Caco-2 (cell line): ENCODE data around the gene TNFSF11. TPM values are rescaled to one million over a fixed set of nuclear protein-coding genes. Genes with fewer than 3 reads are reported as not detected.

Experiments used
- BruUV-seq: library from RNA; stranded (reverse); fragments of 400-500 nt; replicated peaks from 2 replicates; lab custom pipeline; 2021; lab: Mats Ljungman, UMichigan
- CTCF ChIA-PET: fragments of 300-600 bp; sonication (Branson Sonifier 250); formaldehyde crosslinking; loops from one replicate; lab custom pipeline; 2022; ENCODE audit warnings: antibody characterized with exemption; lab: Charles Lee
- POLR2A ChIA-PET: fragments of 300-600 bp; sonication (Branson Sonifier 250); formaldehyde crosslinking; loops from one replicate; lab custom pipeline; 2022; ENCODE audit warnings: antibody characterized with exemption; lab: Charles Lee
- DNase-seq, 2 experiments: peaks; one replicate each; pipeline versions ENCODE4 v3.0.0 to v3.0.0-alpha.2; 2020 to 2022
- H3K27me3 ChIP-seq: replicated peaks from 2 replicates; pipeline ENCODE4 v1.6.0; 2011; ENCODE audit warnings: low read length; ENCODE audit not compliant: control insufficient read depth, insufficient read depth
- H3K36me3 ChIP-seq: 2 replicates; pipeline ENCODE4 v1.5.1; 2011; ENCODE audit warnings: low read length; ENCODE audit not compliant: control insufficient read depth, insufficient read depth
- H3K4me1 ChIP-seq: fragments of 250-450 bp; sonication (Bioruptor Pico); 2 replicates; pipeline ENCODE4 v1.5.1; 2020; ENCODE audit warnings: mild to moderate bottlenecking
- H3K4me3 ChIP-seq: 2 replicates; pipeline ENCODE4 v1.5.1; 2011; ENCODE audit warnings: low read depth, mild to moderate bottlenecking, control low read depth, low read length
- H3K9me3 ChIP-seq: fragments of 250-450 bp; sonication (Bioruptor Pico); 2 replicates; pipeline ENCODE4 v1.5.1; 2020; ENCODE audit warnings: mild to moderate bottlenecking, moderate library complexity
- H3K27ac Mint-ChIP-seq: one replicate; pipeline ENCODE4 v1.8.0; 2022; ENCODE audit warnings: mixed read lengths; ENCODE audit not compliant: unreplicated experiment
- H3K27me3 Mint-ChIP-seq: one replicate; pipeline ENCODE4 v1.8.0; 2022; ENCODE audit warnings: mixed read lengths; ENCODE audit not compliant: insufficient read depth, unreplicated experiment
- H3K36me3 Mint-ChIP-seq: one replicate; pipeline ENCODE4 v1.8.0; 2022; ENCODE audit warnings: mild to moderate bottlenecking, mixed read lengths; ENCODE audit not compliant: insufficient read depth, unreplicated experiment
- H3K4me1 Mint-ChIP-seq: one replicate; pipeline ENCODE4 v1.8.0; 2022; ENCODE audit warnings: low read depth, mixed read lengths; ENCODE audit not compliant: unreplicated experiment
- H3K4me3 Mint-ChIP-seq: one replicate; pipeline ENCODE4 v1.8.0; 2022; ENCODE audit warnings: mild to moderate bottlenecking, moderate library complexity, mixed read lengths; ENCODE audit not compliant: unreplicated experiment
- H3K9me3 Mint-ChIP-seq: one replicate; pipeline ENCODE4 v1.8.0; 2022; ENCODE audit warnings: mixed read lengths; ENCODE audit not compliant: unreplicated experiment
- intact Hi-C: fragments of 100-400 bp; cut with micrococcal nuclease; formaldehyde crosslinking; loops from one replicate; pipeline ENCODE4 v1.10.0; 2022; ENCODE audit not compliant: unreplicated experiment
- total RNA-seq: library from RNA; stranded (reverse); gene quantifications from 2 replicates; pipeline ENCODE4 v1.2.3, GENCODE V29; 2022
- TF ChIP-seq, protein P1 (sequence below), 2 experiments: fragments of 200-600 bp in 1 of 2; IDR thresholded peaks; 1 replicate in 1 of 2; 2 replicates in 1 of 2; pipeline versions ENCODE4 v1.5.1 to v1.8.0; 2011 to 2022; ENCODE audit warnings: antibody characterized with exemption in 1 of 2, control low read depth in 1 of 2, inconsistent platforms in 1 of 2, low read depth in 1 of 2, low read length in 1 of 2, mild to moderate bottlenecking in 1 of 2, moderate library complexity in 1 of 2; ENCODE audit not compliant: insufficient read depth in 1 of 2, severe bottlenecking in 1 of 2, unreplicated experiment in 1 of 2

The TNFSF11 gene
- total RNA-seq, 1 experiment from 2014 or later: not detected

DNA sequence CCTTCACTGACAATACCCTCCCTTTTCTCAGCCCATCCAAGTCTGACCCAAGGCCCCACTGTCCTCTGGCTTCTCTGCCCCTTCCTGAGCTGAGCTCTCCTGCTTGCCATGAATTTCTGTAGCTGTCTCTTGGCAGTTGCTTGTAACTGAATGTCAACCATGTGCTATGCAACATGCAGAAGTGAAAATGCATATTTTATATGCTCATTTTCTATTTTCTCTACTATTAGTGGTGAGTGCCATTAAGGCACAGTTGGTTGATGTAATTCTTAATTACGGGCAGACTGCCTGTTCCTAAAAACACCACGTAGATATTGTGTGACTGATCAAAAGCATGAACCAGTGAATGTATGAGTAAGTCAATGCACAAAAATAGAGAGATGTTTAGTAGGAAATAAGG lies 29.6 kb downstream of the TNFSF11 start:
- H3K4me3 Mint-ChIP-seq: no peak overlapping the region
- ChIA-PET POLR2A (no interaction called here), CTCF (no interaction called here)
- TF ChIP-seq, protein P1, sequence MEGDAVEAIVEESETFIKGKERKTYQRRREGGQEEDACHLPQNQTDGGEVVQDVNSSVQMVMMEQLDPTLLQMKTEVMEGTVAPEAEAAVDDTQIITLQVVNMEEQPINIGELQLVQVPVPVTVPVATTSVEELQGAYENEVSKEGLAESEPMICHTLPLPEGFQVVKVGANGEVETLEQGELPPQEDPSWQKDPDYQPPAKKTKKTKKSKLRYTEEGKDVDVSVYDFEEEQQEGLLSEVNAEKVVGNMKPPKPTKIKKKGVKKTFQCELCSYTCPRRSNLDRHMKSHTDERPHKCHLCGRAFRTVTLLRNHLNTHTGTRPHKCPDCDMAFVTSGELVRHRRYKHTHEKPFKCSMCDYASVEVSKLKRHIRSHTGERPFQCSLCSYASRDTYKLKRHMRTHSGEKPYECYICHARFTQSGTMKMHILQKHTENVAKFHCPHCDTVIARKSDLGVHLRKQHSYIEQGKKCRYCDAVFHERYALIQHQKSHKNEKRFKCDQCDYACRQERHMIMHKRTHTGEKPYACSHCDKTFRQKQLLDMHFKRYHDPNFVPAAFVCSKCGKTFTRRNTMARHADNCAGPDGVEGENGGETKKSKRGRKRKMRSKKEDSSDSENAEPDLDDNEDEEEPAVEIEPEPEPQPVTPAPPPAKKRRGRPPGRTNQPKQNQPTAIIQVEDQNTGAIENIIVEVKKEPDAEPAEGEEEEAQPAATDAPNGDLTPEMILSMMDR (IDR thresholded peaks at IDR 0.05; ENCODE audit: insufficient read depth in 1 of 2, low read depth in 1 of 2, low read length in 1 of 2, severe bottlenecking in 1 of 2, unreplicated experiment in 1 of 2): no peak
- BruUV-seq: no TSS peak
- H3K9me3 Mint-ChIP-seq: no peaks in the 10 kb centered on the region
- H3K27ac Mint-ChIP-seq: no peak overlapping the region
- intact Hi-C loops: no loop called here
- H3K27me3 Mint-ChIP-seq: peaks cover 25% of the 10 kb centered on the region
- H3K27me3 ChIP-seq: no peaks in the 10 kb centered on the region
- H3K36me3 ChIP-seq: no peaks in the 10 kb centered on the region
- no peaks in the 10 kb centered on the region for H3K36me3 Mint-ChIP-seq
- H3K4me1 ChIP-seq: no peaks in the 10 kb centered on the region
- no peaks in the 10 kb centered on the region for H3K9me3 ChIP-seq
- H3K4me3 ChIP-seq: no peak overlapping the region
- H3K4me1 Mint-ChIP-seq: no peaks in the 10 kb centered on the region
- DNase-seq: no peak

DNA sequence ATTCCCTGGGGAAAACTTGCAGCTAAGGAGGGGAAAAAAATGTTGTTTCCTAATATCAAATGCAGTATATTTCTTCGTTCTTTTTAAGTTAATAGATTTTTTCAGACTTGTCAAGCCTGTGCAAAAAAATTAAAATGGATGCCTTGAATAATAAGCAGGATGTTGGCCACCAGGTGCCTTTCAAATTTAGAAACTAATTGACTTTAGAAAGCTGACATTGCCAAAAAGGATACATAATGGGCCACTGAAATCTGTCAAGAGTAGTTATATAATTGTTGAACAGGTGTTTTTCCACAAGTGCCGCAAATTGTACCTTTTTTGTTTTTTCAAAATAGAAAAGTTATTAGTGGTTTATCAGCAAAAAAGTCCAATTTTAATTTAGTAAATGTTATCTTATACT lies 33.6 kb downstream of the TNFSF11 start:
- no peaks in the 10 kb centered on the region for H3K9me3 ChIP-seq
- no peak overlapping the region for H3K4me3 ChIP-seq
- DNase-seq: no peak
- Mint-ChIP-seq H3K4me3 (no peak overlapping the region), H3K36me3 (no peaks in the 10 kb centered on the region), H3K27me3 (peaks cover 31% of the 10 kb centered on the region), H3K9me3 (no peaks in the 10 kb centered on the region), H3K4me1 (no peaks in the 10 kb centered on the region), H3K27ac (no peak overlapping the region)
- BruUV-seq: no TSS peak
- ChIA-PET POLR2A (no interaction called here), CTCF (no interaction called here)
- TF ChIP-seq, protein P1 (IDR thresholded peaks at IDR 0.05; ENCODE audit: insufficient read depth in 1 of 2, low read depth in 1 of 2, low read length in 1 of 2, severe bottlenecking in 1 of 2, unreplicated experiment in 1 of 2): no peak
- no peaks in the 10 kb centered on the region for H3K36me3 ChIP-seq
- intact Hi-C loops: no loop called here
- H3K27me3 ChIP-seq: no peaks in the 10 kb centered on the region
- no peaks in the 10 kb centered on the region for H3K4me1 ChIP-seq

- no TSS peak for BruUV-seq
- Histone ChIP-seq H3K4me3 (no peak overlapping the region), H3K4me1 (no peaks in the 10 kb centered on the region), H3K9me3 (no peaks in the 10 kb centered on the region), H3K27me3 (0 out of 2 replicates have a peak, but pooled peaks cover 1% of the 10 kb centered on the region), H3K36me3 (no peaks in the 10 kb centered on the region)
- H3K4me1 Mint-ChIP-seq: no peaks in the 10 kb centered on the region
- ChIA-PET POLR2A (no interaction called here), CTCF (no interaction called here)
- H3K36me3 Mint-ChIP-seq: no peaks in the 10 kb centered on the region
- TF ChIP-seq, protein P1 (IDR thresholded peaks at IDR 0.05; ENCODE audit: insufficient read depth in 1 of 2, low read depth in 1 of 2, low read length in 1 of 2, severe bottlenecking in 1 of 2, unreplicated experiment in 1 of 2): no peak
- no peak overlapping the region for H3K27ac Mint-ChIP-seq
- H3K4me3 Mint-ChIP-seq: no peak overlapping the region
- intact Hi-C loops: no loop called here
- DNase-seq: no peak
- H3K9me3 Mint-ChIP-seq: no peaks in the 10 kb centered on the region
- peaks cover 39% of the 10 kb centered on the region for H3K27me3 Mint-ChIP-seq
Measured at GRCh38 chr13:42610649-42611048, 36.7 kb downstream of the TNFSF11 start.
